Epidermal melanocyte (primary cell): ENCODE results near the gene LRMDA.

Source experiments
- DNase-seq: peaks from one replicate; pipeline ENCODE4 v3.0.0; 2011; ENCODE audit warnings: low spot score; ENCODE audit not compliant: insufficient read length

The LRMDA gene

GRCh38 chr10:75418712-75419111, 12.7 kb upstream of the LRMDA start:
- DNase-seq: no peak

- DNase-seq: no peak
Observed at GRCh38 chr10:75422913-75423312, 8.5 kb upstream of the LRMDA start.

DNA sequence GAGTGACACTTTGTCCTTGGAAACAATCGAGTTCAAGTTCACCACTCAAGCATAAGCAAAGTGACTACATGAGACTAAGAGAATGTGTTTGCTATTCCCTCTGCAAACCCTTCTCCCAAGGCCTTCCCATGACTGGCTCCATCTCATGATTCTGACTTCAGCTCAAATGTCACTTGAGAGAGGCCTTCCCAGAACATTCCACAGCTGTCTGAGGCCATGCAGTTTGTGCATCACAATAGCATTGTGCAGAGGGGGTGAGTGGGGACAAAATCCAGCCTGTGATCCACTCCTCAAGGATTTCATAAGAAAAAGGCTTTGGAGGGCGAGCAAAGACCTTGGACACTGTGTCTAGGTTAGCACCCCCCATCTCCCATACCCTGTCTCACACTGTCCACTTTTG, 6.9 kb upstream of the LRMDA start:
- DNase-seq: no peak

GRCh38 chr10:75425291-75426079, 5.9 kb upstream of the LRMDA start:
- no peak for DNase-seq

DNA sequence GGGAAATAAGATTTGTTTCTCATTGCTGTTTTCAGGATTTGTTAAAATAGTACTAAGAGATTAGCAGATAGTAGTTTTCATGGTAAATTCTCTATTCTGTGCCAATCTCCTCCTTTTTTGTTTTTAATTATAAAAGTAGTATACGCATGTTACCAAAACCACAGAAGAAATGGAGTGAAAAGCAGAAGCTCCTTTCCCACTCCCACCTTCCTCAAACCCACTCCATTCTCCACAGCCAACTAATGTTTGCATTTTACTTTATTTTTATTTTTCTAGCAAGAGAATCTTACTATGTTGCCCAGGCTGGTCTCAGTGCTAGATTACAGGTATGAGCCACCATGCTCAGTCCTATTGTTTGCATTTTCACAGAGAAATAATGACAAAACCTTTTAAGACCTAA, 4.5 kb upstream of the LRMDA start:
- DNase-seq: no peak

GRCh38 chr10:75427951-75428350, 3.5 kb upstream of the LRMDA start:
- no peak for DNase-seq

- no peak for DNase-seq
Observed at GRCh38 chr10:75428434-75429158, 2.8 kb upstream of the LRMDA start.

GRCh38 chr10:75429159-75429827, 2.1 kb upstream of the LRMDA start:
- DNase-seq: no peak

GRCh38 chr10:75430000-75430763, 1.2 kb upstream of the LRMDA start:
- no peak for DNase-seq

DNA sequence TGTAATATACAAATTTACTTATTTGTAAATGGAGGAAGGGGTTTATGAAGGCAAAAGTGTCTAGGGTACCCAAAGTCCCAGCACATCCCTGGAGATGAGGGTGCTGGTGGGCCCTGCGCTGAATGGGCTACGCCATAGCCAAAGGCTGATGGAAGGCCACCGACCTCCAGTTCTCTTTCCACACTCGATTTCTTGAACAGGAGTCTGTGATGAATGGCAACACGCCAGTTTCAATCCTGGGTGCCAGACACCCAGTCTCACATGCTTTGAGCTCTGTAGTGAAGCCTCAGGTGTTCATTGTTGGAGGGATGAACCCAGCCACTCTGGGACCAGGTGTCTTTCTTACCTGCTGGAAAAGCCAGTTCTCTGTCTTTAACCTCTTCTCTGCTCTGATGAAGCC, 752 bp downstream of the LRMDA start:
- no peak for DNase-seq

DNA sequence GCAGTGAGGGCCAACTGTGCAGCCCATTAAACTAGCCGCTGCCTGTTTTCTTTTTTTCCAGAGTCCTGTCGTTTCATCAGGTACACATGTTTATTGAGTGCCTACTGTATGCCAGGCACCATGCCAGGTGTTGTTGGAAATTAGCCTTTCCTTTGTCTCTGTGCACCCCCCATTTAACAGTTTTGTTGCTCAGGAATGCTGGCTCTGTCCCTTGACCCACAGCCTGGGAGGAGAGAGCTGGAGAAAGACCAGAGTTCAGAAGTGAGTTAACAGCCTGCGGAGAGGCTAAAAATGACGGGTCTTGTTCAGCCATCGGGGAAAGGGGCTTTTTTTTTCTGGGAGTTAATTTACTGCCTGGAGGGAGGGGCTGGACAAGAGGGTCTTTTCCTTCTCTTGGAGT, 1.3 kb downstream of the LRMDA start:
- no peak for DNase-seq

GRCh38 chr10:75433216-75433615, 1.8 kb downstream of the LRMDA start:
- no peak for DNase-seq

DNA sequence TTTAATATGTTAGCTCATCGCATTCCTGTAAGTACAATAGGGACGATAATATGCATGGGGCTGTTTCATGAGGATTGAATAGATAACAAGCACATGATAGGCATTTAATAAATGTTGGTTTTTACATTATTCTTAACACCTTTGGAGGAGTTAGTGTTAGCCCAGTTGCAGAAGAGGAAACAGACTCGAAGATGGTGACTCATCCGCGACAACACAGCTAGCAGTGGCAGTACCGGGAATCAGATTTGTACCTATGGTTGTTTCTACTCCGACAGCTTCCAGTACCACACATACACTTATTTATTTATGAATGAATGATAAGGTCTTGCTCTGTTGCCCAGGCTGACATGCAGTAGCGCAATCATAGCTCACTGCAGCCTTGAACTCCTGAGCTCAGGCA, 2.9 kb downstream of the LRMDA start:
- no peak for DNase-seq

DNA sequence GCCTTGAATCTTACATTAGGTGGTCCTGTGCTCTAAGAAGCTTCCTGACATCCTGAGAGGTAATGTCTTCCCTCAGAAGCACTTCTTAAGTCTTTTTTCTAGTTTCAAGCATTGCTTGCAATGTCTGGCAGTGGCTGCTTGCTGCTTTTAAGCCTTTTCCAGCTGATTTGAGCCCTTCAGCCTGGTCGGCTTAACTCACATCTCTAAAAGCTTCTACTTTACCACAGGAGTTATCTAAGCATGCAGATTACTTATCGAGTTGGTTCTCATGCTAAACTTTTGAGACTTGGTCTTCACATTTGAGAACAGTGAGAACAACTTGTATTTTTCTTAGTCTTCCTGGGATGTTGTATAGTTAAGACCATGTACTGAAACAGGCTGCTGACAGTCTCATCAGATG, 3.9 kb downstream of the LRMDA start:
- DNase-seq: no peak

DNA sequence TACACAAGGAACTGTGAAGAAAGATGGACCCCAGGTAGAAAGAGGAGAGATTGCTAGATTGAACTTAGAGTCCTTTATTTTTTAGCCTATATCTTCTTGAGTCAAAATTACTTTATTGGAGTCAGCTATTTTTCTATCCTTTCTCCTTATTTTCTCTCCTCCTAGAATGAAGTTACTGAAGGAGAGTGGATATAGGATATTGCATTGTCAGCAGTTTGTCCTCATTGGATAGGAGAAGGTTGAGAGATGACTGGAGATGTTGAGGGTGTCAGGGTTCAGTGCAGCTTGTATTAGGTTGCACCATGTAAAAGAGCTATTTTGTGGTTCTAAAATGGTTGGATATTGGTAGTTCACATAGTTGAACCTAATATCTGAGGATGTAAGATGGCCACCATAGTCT, 5.5 kb downstream of the LRMDA start:
- no peak for DNase-seq

- DNase-seq: no peak
Observed at GRCh38 chr10:75437693-75438092, 6.3 kb downstream of the LRMDA start.

GRCh38 chr10:75438275-75438674, 6.9 kb downstream of the LRMDA start:
- no peak for DNase-seq

DNA sequence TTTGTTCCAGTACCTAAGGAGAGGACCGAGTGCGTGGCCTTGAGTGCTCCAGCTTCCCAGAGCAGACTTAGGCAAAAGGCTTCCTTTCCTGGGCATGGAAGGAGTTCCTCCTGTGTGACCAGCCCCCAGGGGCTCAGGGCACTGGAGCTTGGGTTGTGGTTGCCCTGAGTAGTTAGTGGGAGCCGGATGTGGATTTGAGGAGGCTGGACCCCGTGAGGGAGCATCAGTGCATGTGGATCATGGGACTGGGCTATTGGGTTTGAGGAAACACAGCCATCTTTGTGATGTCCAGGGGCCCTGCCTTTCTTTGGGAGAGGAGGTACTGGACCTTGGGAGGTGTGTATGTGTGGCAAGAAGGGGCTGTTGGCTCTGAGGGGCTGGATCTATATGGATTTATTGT, 8.4 kb downstream of the LRMDA start:
- no peak for DNase-seq

DNA sequence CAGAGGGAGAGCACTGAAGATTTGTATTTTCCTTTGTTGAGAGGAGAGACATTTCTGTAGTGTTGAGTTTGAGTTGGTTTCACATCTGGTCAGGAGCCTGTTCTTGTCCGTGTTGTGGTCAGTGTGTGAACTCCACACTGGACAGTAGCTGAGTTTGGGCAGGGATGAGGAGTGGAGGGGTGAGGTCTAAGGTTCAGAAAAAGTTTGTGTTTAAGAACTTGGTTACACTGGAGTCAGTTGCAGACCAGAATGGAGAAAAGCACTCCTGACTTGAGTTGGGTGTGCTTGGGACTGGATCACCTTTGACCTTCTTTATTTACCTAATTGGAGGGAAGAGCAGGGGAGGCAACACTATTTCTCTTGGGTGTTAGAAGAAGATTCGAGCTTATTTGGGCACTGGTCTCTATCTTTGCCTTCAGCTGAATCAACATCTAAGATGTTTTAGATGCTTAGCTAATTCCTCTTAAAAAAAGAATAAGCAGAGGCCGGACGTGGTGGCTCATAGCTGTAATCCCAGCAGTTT, 8.9 kb downstream of the LRMDA start:
- DNase-seq: no peak

DNA sequence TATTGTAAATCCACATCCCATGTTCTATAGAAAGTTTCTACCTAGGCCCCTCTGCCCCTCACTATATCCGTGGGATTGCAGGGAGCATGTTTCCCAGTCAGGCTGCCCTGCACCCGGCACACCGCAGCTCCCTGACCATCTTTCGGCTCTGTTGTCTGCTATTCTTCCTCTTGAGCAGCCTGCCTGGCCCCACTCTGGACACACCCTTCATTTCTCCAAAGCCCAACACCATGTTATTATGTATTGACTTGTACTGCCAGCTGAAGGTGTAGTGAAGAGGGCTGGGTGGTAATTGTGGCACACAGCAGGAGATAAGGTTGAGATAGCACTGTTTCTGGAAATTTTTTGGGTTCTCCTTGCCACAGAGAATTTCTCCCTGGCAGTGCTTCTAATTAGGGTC, 9.8 kb downstream of the LRMDA start:
- no peak for DNase-seq

DNA sequence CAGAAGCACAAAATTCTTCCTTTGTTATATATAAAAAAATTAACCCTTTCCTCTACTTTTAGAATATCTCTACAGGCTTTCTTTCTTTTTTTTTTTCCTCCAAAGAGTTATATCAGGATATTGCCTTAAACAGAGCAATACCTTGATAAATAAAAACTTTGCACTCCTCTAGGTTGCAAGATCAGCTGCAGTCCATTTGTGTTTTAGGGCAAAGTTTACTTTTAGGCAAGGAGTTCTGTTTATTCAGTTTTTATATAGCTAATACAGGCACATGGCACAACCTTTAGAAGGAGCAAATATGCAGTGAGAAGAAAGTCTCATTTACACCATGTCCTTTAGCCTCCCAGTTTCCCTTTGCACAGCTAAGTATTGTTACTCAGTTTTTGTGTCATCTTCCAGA, 10.3 kb downstream of the LRMDA start:
- DNase-seq: no peak

DNA sequence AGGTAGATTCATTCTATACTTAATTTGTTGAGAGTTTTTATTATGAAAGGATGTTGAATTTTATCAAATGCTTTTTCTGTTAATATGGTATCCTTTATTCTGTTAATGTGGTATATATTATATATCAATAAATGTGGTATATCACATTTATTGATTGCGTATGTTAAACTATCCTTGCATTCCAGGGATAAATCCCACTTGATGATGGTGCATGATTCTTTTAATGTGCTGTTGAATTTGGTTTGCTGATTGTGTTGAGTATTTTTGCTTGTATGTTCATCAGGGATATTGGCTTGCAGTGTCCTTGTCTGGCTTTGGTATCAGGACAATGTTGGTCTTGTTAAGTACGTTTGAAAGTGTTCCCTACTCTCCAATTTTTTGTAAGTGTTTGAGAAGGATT, 11.9 kb downstream of the LRMDA start:
- no peak for DNase-seq
